Parathyroid adenoma (tissue), 2 donors: ENCODE results near the gene DOCK2.
A peak's percentile ranks its signal among the peaks of the same experiment; 100 is the strongest.

ENCODE experiments used
- H2AFZ ChIP-seq: fragments of 300-600 bp; sonication (generic); one replicate; pipeline ENCODE4 v1.7.0; 2017; ENCODE audit warnings: antibody characterized with exemption, mild to moderate bottlenecking
- H3K27ac ChIP-seq: fragments of 300-600 bp; sonication (generic); one replicate; pipeline ENCODE4 v1.7.0; 2017
- H3K27me3 ChIP-seq: fragments of 300-600 bp; sonication (generic); one replicate; pipeline ENCODE4 v1.7.0; 2017; ENCODE audit warnings: low read length; ENCODE audit not compliant: control insufficient read depth, insufficient read depth
- H3K36me3 ChIP-seq: fragments of 300-600 bp; sonication (generic); one replicate; pipeline ENCODE4 v1.7.0; 2017; ENCODE audit warnings: low read length; ENCODE audit not compliant: control insufficient read depth, insufficient read depth
- H3K4me1 ChIP-seq: fragments of 300-600 bp; sonication (generic); one replicate; pipeline ENCODE4 v1.7.0; 2017; ENCODE audit warnings: control low read depth
- H3K4me2 ChIP-seq: fragments of 300-600 bp; sonication (generic); one replicate; pipeline ENCODE4 v1.7.0; 2017; ENCODE audit warnings: low read length
- H3K4me3 ChIP-seq: fragments of 300-600 bp; sonication (generic); one replicate; pipeline ENCODE4 v1.7.0; 2017; ENCODE audit warnings: low read depth, low read length
- H3K79me2 ChIP-seq: fragments of 300-600 bp; sonication (generic); one replicate; pipeline ENCODE4 v1.7.0; 2017; ENCODE audit warnings: control low read depth
- H3K9ac ChIP-seq: fragments of 300-600 bp; sonication (generic); one replicate; pipeline ENCODE4 v1.7.0; 2017; ENCODE audit warnings: mild to moderate bottlenecking
- H3K9me3 ChIP-seq: fragments of 300-600 bp; sonication (generic); one replicate; pipeline ENCODE4 v1.7.0; 2017; ENCODE audit warnings: low read length; ENCODE audit not compliant: control insufficient read depth
- CTCF ChIP-seq: fragments of 300-600 bp; sonication (generic); IDR thresholded peaks from one replicate; pipeline ENCODE4 v1.7.0; 2017; ENCODE audit warnings: antibody characterized with exemption, mild to moderate bottlenecking
- donor health status: primary hyperparathyroidism.

DOCK2 gene

GRCh38 chr5:169880785-169881184, 243.7 kb downstream of the DOCK2 start:
- Histone ChIP-seq H3K4me3 (no peak overlapping the region), H3K27ac (no peak overlapping the region)

GRCh38 chr5:169881702-169882303, 244.7 kb downstream of the DOCK2 start:
- no peak overlapping the region for H3K4me2 ChIP-seq
- H3K4me3 ChIP-seq, result no peak overlapping the region
- H3K9ac ChIP-seq, result no peak overlapping the region
- H2AFZ ChIP-seq, result peak overlapping the region; percentile 51
- no peaks in the 10 kb centered on the region for H3K79me2 ChIP-seq
- no peaks in the 10 kb centered on the region for H3K36me3 ChIP-seq
- H3K27ac ChIP-seq, result no peak overlapping the region
- TF ChIP-seq CTCF, result no peak
- no peaks in the 10 kb centered on the region for H3K9me3 ChIP-seq
- no peaks in the 10 kb centered on the region for H3K27me3 ChIP-seq
- peaks cover 26% of the 10 kb centered on the region for H3K4me1 ChIP-seq

More at GRCh38 chr5:169880785-169881184, 243.7 kb downstream of the DOCK2 start:
- H3K9ac ChIP-seq, result no peak overlapping the region
- no peaks in the 10 kb centered on the region for H3K79me2 ChIP-seq
- H3K4me2 ChIP-seq, result no peak overlapping the region
- no peak overlapping the region for H2AFZ ChIP-seq
- no peaks in the 10 kb centered on the region for H3K9me3 ChIP-seq
- TF ChIP-seq CTCF, result no peak
- H3K27me3 ChIP-seq, result no peaks in the 10 kb centered on the region
- no peaks in the 10 kb centered on the region for H3K36me3 ChIP-seq
- H3K4me1 ChIP-seq, result peaks cover 28% of the 10 kb centered on the region

GRCh38 chr5:169886033-169886432, 249.0 kb downstream of the DOCK2 start:
- H3K9me3 ChIP-seq, result no peaks in the 10 kb centered on the region
- no peaks in the 10 kb centered on the region for H3K36me3 ChIP-seq
- H3K27ac ChIP-seq, result no peak overlapping the region
- H3K4me3 ChIP-seq, result no peak overlapping the region
- no peaks in the 10 kb centered on the region for H3K27me3 ChIP-seq
- no peaks in the 10 kb centered on the region for H3K79me2 ChIP-seq
- H3K4me1 ChIP-seq, result peaks cover 6% of the 10 kb centered on the region
- H2AFZ ChIP-seq, result no peak overlapping the region
- TF ChIP-seq CTCF, result no peak
- H3K9ac ChIP-seq, result no peak overlapping the region
- H3K4me2 ChIP-seq, result no peak overlapping the region

- no peaks in the 10 kb centered on the region for H3K36me3 ChIP-seq
- no peak overlapping the region for H3K4me3 ChIP-seq
- no peak for TF ChIP-seq CTCF
- H3K27ac ChIP-seq, result no peak overlapping the region
- no peaks in the 10 kb centered on the region for H3K79me2 ChIP-seq
- H3K4me1 ChIP-seq, result peaks cover 6% of the 10 kb centered on the region
- H3K9me3 ChIP-seq, result no peaks in the 10 kb centered on the region
- H2AFZ ChIP-seq, result no peak overlapping the region
- no peak overlapping the region for H3K4me2 ChIP-seq
- no peak overlapping the region for H3K9ac ChIP-seq
- H3K27me3 ChIP-seq, result no peaks in the 10 kb centered on the region
Measured at GRCh38 chr5:169886677-169887076, 249.6 kb downstream of the DOCK2 start.

GRCh38 chr5:169889572-169889971, 252.5 kb downstream of the DOCK2 start:
- Histone ChIP-seq H3K4me2 (no peak overlapping the region), H3K9me3 (no peaks in the 10 kb centered on the region), H3K27me3 (no peaks in the 10 kb centered on the region), H3K36me3 (no peaks in the 10 kb centered on the region), H3K79me2 (no peaks in the 10 kb centered on the region), H3K4me1 (no peaks in the 10 kb centered on the region), H3K27ac (no peak overlapping the region), H3K4me3 (no peak overlapping the region), H3K9ac (no peak overlapping the region), H2AFZ (no peak overlapping the region)
- TF ChIP-seq CTCF, result no peak
